CMK (cell line): ENCODE data around the gene MED13L.

Experiments
- DNase-seq: peaks from one replicate; pipeline ENCODE4 v3.0.0-alpha.2; 2010; ENCODE audit warnings: low read depth

Gene MED13L

DNA sequence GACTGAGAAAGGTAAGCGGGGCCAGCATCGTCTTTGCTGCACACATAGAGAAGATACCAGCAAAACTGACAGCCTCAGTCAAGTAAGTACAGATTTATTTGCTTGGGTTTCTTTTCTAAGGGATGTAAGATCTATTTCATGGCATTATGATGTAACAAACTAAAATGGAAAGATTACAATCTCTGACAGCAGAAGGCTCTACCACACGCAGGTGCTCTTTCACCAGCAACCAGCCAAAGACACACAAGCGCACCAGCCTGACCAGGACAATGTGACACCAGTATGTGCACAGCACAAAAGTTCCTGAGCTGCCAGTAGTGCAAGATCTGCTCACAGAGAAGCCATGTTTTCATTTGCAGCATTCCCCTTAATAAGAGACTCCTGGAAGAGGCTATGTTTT is 311.1 kb downstream of the MED13L start:
- DNase-seq = no peak

DNA sequence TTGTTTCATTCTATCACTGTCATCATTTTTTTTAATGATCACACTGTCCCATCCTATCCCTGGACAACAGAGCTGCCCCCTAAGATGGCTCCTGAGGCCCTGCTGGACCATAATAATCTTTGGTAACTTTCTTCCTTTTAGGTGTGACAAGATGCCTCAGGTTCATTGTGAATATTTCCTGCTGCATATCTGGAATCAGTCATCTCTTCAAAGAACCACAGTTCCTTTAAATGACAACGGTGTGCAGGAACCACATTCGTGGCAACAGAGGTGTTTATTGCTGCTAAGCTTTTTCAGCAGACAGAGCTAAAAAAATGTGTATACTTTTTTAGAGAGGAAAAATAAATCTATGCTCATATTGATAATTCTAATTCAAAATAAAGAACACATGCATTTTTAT is 312.9 kb downstream of the MED13L start:
- no peak for DNase-seq

- DNase-seq = no peak
Measured at GRCh38 chr12:115964214-115964613, 313.3 kb downstream of the MED13L start.

DNA sequence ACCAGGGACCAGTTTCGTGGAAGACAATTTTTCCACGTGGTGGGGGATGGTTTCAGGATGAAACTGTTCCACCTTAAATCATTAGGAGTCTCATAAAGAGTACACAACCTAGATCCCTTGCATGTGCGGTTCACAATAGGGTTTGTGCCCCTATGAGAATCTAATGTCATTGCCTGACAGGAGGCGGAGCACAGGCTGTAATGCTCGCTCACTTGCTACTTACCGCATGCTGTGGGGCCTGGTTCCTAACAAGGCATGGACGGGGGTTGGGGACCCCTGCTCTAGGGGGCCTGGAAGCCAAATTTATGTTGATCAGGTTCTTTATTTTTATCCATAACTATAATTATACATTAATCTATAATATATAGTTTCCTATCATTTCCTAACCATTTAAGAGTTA is 315.3 kb downstream of the MED13L start:
- DNase-seq = no peak

DNA sequence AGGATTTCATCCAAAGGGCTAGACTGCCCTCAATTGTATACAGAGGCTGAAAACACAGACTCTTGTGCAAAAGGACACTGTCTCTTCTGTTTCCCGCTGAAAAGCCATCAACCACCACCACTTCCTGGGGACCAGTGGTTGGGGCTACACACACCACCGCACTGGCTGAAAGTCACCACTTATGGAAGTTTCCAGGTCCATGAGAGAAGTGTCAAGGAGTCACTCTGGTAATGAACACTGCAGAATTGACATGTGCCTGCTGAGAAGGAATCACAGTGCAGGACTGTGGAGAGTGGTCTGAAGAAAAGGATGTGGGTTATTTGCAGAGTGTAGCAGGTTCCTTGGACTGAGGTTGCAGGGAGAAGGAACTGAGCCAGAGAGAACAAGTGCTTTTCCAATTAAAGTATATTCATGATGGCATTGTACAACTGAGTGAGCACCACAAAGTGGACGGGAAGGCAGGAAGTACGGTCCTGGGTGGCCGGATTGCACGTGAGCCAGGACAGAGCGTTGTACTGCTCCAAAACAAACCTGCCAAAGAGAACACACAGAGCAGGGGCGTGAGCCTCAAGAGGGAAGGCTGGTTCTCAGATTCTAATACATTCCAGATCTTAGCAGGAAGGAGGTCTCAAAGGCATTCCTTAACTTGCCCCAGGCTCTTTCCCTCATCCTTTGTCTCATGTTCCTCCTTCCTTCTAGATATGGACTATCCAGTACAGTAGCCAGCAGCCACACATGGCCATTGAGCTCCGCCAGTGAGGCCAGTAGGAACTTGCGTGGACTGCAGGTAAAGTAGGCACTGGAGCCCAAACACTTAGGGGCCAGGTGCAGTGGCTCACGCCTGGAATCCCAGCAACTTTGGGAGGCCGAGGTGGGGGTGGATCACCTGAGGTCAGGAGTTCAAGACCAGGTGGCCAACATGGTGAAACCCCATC is 316.4 kb downstream of the MED13L start:
- no peak for DNase-seq

- no peak for DNase-seq
Measured at GRCh38 chr12:115957686-115958290, 319.7 kb downstream of the MED13L start.

- no peak for DNase-seq
Measured at GRCh38 chr12:115956659-115957058, 320.8 kb downstream of the MED13L start.

DNA sequence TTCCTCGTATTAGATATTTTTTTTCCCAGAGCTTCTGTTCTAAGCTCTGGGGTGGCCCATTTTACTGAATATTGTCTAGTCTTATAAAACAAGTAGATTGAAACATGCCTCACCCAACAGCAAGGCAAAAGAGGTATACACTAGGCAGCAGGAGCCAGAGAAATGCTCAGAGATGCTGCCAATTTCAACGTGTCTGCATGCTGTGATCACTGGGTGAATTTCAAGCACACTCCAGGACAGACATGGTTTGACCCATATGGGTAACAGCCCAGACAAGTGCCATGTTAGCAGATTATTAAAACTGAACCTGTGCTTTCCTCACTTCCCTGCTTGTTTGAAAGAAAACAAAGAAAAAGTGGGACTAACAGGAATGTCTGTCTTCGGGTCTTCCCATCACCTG is 321.3 kb downstream of the MED13L start:
- no peak for DNase-seq

- DNase-seq = no peak
Measured at GRCh38 chr12:115953450-115953849, 324.0 kb downstream of the MED13L start.

GRCh38 chr12:115953031-115953430 is 324.5 kb downstream of the MED13L start:
- DNase-seq = no peak

DNA sequence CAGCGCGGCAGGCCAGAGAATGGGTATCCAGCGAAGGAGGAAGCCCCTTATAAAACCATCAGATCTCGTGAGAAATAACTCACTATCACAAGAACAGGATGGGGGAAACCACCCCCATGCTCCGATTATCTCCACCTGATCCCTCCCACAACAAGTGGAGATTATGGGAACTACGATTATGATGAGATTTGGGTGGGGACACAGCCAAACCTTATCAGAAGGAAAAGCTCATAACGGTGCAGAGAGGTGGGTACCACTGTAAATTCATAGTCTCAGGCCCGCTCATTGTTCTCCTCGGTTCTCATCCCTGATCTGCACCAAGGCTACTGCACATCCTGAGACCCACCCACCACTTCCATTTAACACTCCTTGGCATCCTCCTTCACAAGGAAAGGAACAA is 326.5 kb downstream of the MED13L start:
- DNase-seq = no peak

DNA sequence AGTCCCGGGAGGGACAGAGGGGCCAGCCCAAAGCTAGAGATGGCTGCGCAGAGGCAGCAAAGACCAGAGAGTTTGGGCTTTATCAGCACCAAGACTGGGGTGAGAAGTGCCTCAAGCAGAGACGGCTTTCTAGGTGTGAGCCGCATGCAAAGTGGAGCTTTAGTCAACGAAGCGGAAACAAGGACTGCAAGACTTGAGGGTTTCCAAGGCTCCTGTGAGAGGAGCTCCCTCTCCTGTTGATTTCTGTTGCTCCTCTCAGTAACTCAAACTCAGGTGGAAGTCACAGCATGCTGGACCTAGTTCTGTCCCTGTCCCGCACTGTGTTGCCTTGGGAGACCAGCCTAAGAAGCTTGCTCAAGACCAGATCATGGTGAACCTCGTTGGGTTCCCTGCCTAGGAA is 327.8 kb downstream of the MED13L start:
- DNase-seq = no peak

- no peak for DNase-seq
Measured at GRCh38 chr12:115947696-115948062, 329.8 kb downstream of the MED13L start.

GRCh38 chr12:115946867-115947695 is 330.4 kb downstream of the MED13L start:
- no peak for DNase-seq

GRCh38 chr12:115946092-115946491 is 331.4 kb downstream of the MED13L start:
- DNase-seq = no peak

DNA sequence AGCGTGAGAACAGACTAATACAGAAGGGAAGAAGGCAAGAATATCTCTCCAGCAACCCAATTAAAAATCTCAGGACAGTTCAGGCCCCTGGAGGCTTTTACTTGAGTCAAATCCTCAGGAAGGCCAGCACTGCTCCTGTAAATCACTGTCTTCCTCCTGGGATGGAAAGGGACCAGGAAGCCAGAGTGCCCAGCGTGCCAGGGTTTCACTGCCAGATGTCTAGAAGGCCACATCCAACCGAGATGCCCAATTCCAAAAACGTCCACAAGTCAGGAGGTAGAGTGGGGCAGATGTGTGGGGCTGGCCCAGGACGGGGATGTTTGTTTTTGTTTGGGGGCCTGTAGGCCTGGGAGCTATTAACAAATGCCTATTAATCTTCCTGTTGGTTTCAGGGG is 332.0 kb downstream of the MED13L start:
- no peak for DNase-seq

DNA sequence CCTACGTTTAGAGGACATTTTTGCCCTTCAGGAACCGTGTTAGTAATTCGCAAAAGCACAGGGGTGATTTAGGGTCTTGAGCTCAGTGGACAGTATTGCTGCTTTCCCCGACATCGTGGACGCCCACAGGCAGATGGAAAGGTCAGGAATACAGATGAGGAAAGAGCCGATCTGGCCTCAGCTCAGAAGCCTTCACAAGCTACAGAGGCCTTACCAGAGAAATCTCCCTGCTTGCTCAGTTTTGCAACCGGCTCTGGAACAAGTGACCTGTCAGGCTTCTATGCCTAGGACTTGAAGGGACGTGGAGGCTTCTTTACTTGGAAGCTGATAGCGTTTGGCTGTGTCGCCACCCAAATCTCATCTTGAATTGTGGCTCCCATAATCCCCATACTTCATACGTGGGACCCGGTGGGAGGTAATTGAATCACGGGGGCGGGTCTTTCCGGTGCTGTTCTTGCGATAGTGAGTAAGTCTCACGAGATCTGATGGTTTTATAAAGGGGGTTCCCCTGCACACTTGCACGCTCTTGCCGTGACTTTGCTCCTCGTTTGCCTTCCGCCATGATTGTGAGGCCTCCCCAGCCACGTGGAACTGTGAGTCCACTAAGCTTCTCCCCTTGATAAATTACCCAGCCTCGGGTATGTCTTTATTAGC is 332.5 kb downstream of the MED13L start:
- DNase-seq = no peak

DNA sequence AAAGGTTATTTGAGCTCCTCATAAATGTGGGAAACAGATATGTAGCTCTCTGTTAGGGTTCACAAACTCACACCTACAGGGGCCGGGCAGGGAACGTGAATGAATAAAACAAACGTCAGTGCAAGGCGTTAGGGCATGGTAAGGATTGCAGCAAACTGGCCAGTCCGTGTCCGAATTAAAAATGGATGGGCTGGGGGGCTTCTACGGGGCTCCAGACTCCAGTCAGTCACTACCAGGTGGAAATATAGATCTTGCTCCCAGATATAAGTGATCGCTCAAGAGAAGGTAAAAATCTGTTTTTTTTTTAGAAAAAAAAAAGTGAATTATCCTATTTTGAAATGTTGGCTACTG is 333.1 kb downstream of the MED13L start:
- DNase-seq = no peak

GRCh38 chr12:115943630-115944391 is 333.7 kb downstream of the MED13L start:
- no peak for DNase-seq

GRCh38 chr12:115943310-115943629 is 334.2 kb downstream of the MED13L start:
- DNase-seq = no peak

DNA sequence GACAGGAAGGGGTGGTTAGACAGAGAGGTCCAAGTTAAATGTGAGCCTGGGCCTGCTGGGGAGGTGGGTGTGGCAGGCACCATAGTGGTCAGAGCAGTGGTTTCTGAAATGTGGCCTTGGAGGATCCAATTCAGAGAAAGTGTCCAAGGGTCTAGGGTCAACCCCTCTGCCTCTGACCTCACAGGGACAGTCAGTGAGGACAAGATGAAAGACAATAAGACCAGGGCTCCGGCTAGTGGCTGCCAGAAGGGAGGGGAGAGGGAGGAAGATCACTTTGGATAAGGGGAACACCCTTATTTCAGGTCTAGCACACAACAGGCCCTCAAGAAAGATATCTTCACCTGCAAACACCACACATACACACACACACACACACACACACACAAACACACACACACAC is 335.1 kb downstream of the MED13L start:
- no peak for DNase-seq

- no peak for DNase-seq
Measured at GRCh38 chr12:115941362-115941761, 336.1 kb downstream of the MED13L start.
